HCT116 (cell line): ENCODE measurements around the gene RTL1.

Experiments
- CTCF ChIP-seq, 3 experiments: fragments of 200-600 bp in 1 of 3; sonication (generic) in 1 of 3; IDR thresholded peaks in 2 of 3; conservative IDR thresholded peaks in 1 of 3; 2 replicates each; pipeline ENCODE4 v1.5.1; 2012 to 2017; ENCODE audit warnings: low read depth in 2 of 3, low read length in 2 of 3, antibody characterized with exemption in 1 of 3, borderline replicate concordance in 1 of 3, control low read depth in 1 of 3, mild to moderate bottlenecking in 1 of 3, mixed read lengths in 1 of 3, mixed run types in 1 of 3, moderate library complexity in 1 of 3; ENCODE audit not compliant: insufficient read depth in 1 of 3
- EZH2 ChIP-seq: fragments of 200-600 bp; sonication (generic); IDR thresholded peaks from 2 replicates; pipeline ENCODE4 v1.6.1; 2017; ENCODE audit warnings: antibody characterized with exemption, mixed run types
- JUND ChIP-seq: IDR thresholded peaks from 2 replicates; pipeline ENCODE4 v1.6.1; 2012
- RAD21 ChIP-seq: IDR thresholded peaks from 2 replicates; pipeline ENCODE4 v1.6.1; 2012; ENCODE audit warnings: low read depth, mild to moderate bottlenecking

- TF ChIP-seq JUND (no peak), RAD21 (no peak), CTCF (IDR thresholded peaks at IDR 0.05 in 2 of 3, conservative IDR thresholded peaks at IDR 0.05 in 1 of 3; ENCODE audit: borderline replicate concordance in 1 of 3, insufficient read depth in 1 of 3, low read depth in 2 of 3, low read length in 2 of 3) (no peak), EZH2 (no peak)
Measured at GRCh38 chr14:100835548-100836310, 67.8 kb downstream of the RTL1 start.
